GM23338 (cell line): Measurements from ENCODE around the gene LRP1B. TPM values are rescaled to one million over a fixed set of nuclear protein-coding genes. Genes with fewer than 3 reads are reported as not detected.

Experiments used
- ATAC-seq: fragments of 200-7000 bp; cut with Tn5 transposase; 3 replicates; pipeline ENCODE4 v1.9.1; 2020
- DNase-seq: peaks from one replicate; pipeline ENCODE4 v3.0.0-alpha.2; 2015; ENCODE audit warnings: low spot score
- H2AFZ ChIP-seq: fragments of 200-600 bp; sonication (generic); 2 replicates; pipeline ENCODE4 v1.8.0; 2016; ENCODE audit warnings: antibody characterized with exemption, mild to moderate bottlenecking, moderate library complexity
- H3F3A ChIP-seq: fragments of 200-600 bp; sonication (generic); replicated peaks from 2 replicates; pipeline ENCODE4 v1.8.0; 2017; ENCODE audit warnings: antibody characterized with exemption, mixed run types, low read depth
- H3K27ac ChIP-seq: fragments of 200-600 bp; sonication (generic); 2 replicates; pipeline ENCODE4 v1.6.1; 2016; ENCODE audit warnings: low read depth
- H3K27me3 ChIP-seq: fragments of 200-600 bp; sonication (generic); 2 replicates; pipeline ENCODE4 v1.8.0; 2016; ENCODE audit warnings: mild to moderate bottlenecking, mixed run types, moderate library complexity; ENCODE audit not compliant: insufficient read depth
- H3K36me3 ChIP-seq: fragments of 200-600 bp; sonication (generic); 2 replicates; pipeline ENCODE4 v1.8.0; 2016; ENCODE audit warnings: mild to moderate bottlenecking; ENCODE audit not compliant: insufficient read depth
- H3K4me1 ChIP-seq: fragments of 200-600 bp; sonication (generic); 2 replicates; pipeline ENCODE4 v1.8.0; 2016; ENCODE audit warnings: mild to moderate bottlenecking, moderate library complexity; ENCODE audit not compliant: insufficient read depth
- H3K4me2 ChIP-seq: fragments of 200-600 bp; sonication (generic); 2 replicates; pipeline ENCODE4 v1.7.1; 2017; ENCODE audit warnings: mixed run types
- H3K4me3 ChIP-seq: fragments of 200-600 bp; sonication (generic); 2 replicates; pipeline ENCODE4 v1.6.1; 2016; ENCODE audit warnings: mixed run types
- H3K79me2 ChIP-seq: fragments of 200-600 bp; sonication (generic); replicated peaks from 2 replicates; pipeline ENCODE4 v1.8.0; 2017; ENCODE audit warnings: mild to moderate bottlenecking; ENCODE audit not compliant: insufficient read depth
- H3K9me2 ChIP-seq: fragments of 200-600 bp; sonication (generic); 2 replicates; pipeline ENCODE4 v1.8.0; 2017; ENCODE audit not compliant: insufficient read depth
- H4K20me1 ChIP-seq: fragments of 200-600 bp; sonication (generic); replicated peaks from 2 replicates; pipeline ENCODE4 v1.8.0; 2017; ENCODE audit warnings: mild to moderate bottlenecking; ENCODE audit not compliant: insufficient read depth
- H3K27ac Mint-ChIP-seq: 2 replicates; pipeline ENCODE4 v1.8.0; 2020; ENCODE audit warnings: inconsistent platforms, mild to moderate bottlenecking, moderate library complexity, mixed read lengths
- H3K27me3 Mint-ChIP-seq: 3 replicates; pipeline ENCODE4 v1.8.0; 2022; ENCODE audit warnings: low read depth, mild to moderate bottlenecking, moderate library complexity, mixed read lengths, inconsistent platforms; ENCODE audit not compliant: insufficient read depth, poor library complexity
- H3K36me3 Mint-ChIP-seq: 3 replicates; pipeline ENCODE4 v1.8.0; 2021; ENCODE audit warnings: low read depth, mild to moderate bottlenecking, inconsistent platforms, moderate library complexity, mixed read lengths
- H3K4me1 Mint-ChIP-seq: 3 replicates; pipeline ENCODE4 v1.8.0; 2020; ENCODE audit warnings: mild to moderate bottlenecking, inconsistent platforms, mixed read lengths
- H3K4me3 Mint-ChIP-seq: 3 replicates; pipeline ENCODE4 v1.8.0; 2021; ENCODE audit warnings: moderate library complexity, mild to moderate bottlenecking, inconsistent platforms, mixed read lengths
- H3K9me3 Mint-ChIP-seq: 3 replicates; pipeline ENCODE4 v1.8.0; 2020; ENCODE audit warnings: moderate library complexity, mild to moderate bottlenecking, inconsistent platforms, mixed read lengths
- CREB1 ChIP-seq: fragments of 250-450 bp; sonication (Bioruptor Pico); IDR thresholded peaks from 2 replicates; pipeline ENCODE4 v1.5.0; 2020; ENCODE audit warnings: low read depth, mild to moderate bottlenecking, moderate library complexity
- EZH2 ChIP-seq: fragments of 200-600 bp; sonication (generic); IDR thresholded peaks from one replicate; pipeline ENCODE4 v1.8.0; 2017; ENCODE audit warnings: antibody characterized with exemption, mild to moderate bottlenecking, low read depth; ENCODE audit not compliant: unreplicated experiment
- EZH2phosphoT487 ChIP-seq: fragments of 200-600 bp; sonication (generic); IDR thresholded peaks from one replicate; pipeline ENCODE4 v1.8.1; 2018; ENCODE audit warnings: antibody characterized with exemption; ENCODE audit not compliant: unreplicated experiment
- JUNB ChIP-seq: IDR thresholded peaks from one replicate; pipeline ENCODE4 v1.6.1; 2016; ENCODE audit warnings: antibody characterized with exemption; ENCODE audit not compliant: unreplicated experiment
- NANOG ChIP-seq: IDR thresholded peaks from 2 replicates; pipeline ENCODE4 v1.6.1; 2016; ENCODE audit warnings: antibody characterized with exemption, borderline replicate concordance
- POLR2AphosphoS5 ChIP-seq: IDR thresholded peaks from 2 replicates; pipeline ENCODE4 v1.6.1; 2016; ENCODE audit warnings: antibody characterized with exemption, low read depth
- ZNF114 ChIP-seq: fragments of 250-450 bp; sonication (Bioruptor Pico); IDR thresholded peaks from 2 replicates; pipeline ENCODE4 v1.5.0; 2020; ENCODE audit warnings: mild to moderate bottlenecking, moderate library complexity
- ZNF331 ChIP-seq: fragments of 250-450 bp; sonication (Bioruptor Pico); IDR thresholded peaks from 2 replicates; pipeline ENCODE4 v1.5.0; 2020; ENCODE audit warnings: low read depth, mild to moderate bottlenecking, moderate library complexity
- microRNA-seq: library from miRNA; unstranded; fragments of <30 nt; microRNA quantifications from one replicate; pipeline ENCODE4, GENCODE V29; 2017
- polyA plus RNA-seq: library from polyadenylated mRNA; unstranded; fragments of >200 nt; fragmentation: Nextera tagmentation; extraction: Ambion mirVana; gene quantifications from 2 replicates; pipeline ENCODE4 v1.2.1, GENCODE V29; 2016
- small RNA-seq: library from RNA; depleted of rRNA; stranded (forward); fragments of <200 nt; gene quantifications from one replicate; pipeline ENCODE3, GENCODE V24; 2014; ENCODE audit warnings: low replicate concordance
- total RNA-seq: library from RNA; depleted of rRNA; stranded (reverse); fragments of >200 nt; shearing (Covaris generic); gene quantifications from 2 replicates; pipeline ENCODE4 v1.2.3, GENCODE V29; 2014
- TF ChIP-seq, protein P1 (sequence below): fragments of 250-450 bp; sonication (Bioruptor Pico); IDR thresholded peaks from 2 replicates; pipeline ENCODE4 v1.5.0; 2020; ENCODE audit warnings: mild to moderate bottlenecking, moderate library complexity
- TF ChIP-seq, protein P2 (sequence below), 2 experiments: fragments of 200-600 bp in 1 of 2; sonication (generic) in 1 of 2; conservative IDR thresholded peaks; 2 replicates each; pipeline versions ENCODE4 v1.5.1 to v1.6.1; 2016 to 2017; ENCODE audit warnings: antibody characterized with exemption in 2 of 2, low read depth in 2 of 2, mild to moderate bottlenecking in 2 of 2, moderate library complexity in 1 of 2

The LRP1B gene
- total and polyA plus RNA-seq, 2 experiments from 2014 or later, result 0.15 to 0.97 TPM

DNA sequence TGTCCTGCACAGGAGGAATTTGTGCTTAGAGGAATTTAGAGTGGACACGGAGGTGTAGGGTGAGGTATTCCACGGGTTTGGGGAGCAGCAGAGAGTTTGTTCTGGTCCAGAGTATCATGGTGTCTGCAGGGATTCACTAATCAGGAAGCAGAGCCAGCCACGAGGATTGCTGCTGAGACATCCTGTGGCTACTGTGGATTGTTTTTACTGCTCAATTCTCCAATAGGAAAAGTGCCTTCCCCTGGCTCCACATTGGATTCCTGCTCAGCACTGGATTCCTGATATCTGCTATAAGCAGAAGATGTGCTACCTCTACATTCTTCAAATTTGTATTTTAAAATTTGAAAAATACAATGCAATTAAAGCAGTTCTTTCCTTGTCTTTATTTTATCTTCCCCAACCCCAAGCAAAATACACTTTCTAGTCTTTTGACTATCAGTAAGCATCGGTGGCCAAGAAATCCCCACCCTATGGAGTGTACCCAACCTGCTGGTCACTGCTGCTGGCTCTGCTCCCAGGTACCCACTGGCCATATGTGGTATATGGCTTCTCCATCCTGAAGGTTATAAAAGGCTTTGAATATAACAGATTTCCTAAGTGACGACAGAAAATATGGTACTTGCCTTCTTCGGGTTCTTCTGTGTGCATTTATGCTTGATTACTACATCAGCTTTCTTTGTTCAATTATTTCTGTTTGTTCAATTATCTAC lies 1947.6 kb downstream of the LRP1B start:
- no peak overlapping the region for H2AFZ ChIP-seq
- no peaks in the 10 kb centered on the region for H3F3A ChIP-seq
- no peaks in the 10 kb centered on the region for H4K20me1 ChIP-seq
- no peaks in the 10 kb centered on the region for H3K36me3 Mint-ChIP-seq
- ATAC-seq, result no peak
- no peaks in the 10 kb centered on the region for H3K79me2 ChIP-seq
- no peaks in the 10 kb centered on the region for H3K27me3 ChIP-seq
- H3K4me3 ChIP-seq, result no peak overlapping the region
- no peaks in the 10 kb centered on the region for H3K9me2 ChIP-seq
- no peaks in the 10 kb centered on the region for H3K4me1 ChIP-seq
- H3K27ac ChIP-seq, result no peak overlapping the region
- TF ChIP-seq ZNF114 (CRISPR knock-in tag) (no peak), EZH2phosphoT487 (no peak), ZNF331 (no peak), CREB1 (no peak), NANOG (no peak), EZH2 (no peak), POLR2AphosphoS5 (no peak), JUNB (no peak)
- TF ChIP-seq, protein P1, sequence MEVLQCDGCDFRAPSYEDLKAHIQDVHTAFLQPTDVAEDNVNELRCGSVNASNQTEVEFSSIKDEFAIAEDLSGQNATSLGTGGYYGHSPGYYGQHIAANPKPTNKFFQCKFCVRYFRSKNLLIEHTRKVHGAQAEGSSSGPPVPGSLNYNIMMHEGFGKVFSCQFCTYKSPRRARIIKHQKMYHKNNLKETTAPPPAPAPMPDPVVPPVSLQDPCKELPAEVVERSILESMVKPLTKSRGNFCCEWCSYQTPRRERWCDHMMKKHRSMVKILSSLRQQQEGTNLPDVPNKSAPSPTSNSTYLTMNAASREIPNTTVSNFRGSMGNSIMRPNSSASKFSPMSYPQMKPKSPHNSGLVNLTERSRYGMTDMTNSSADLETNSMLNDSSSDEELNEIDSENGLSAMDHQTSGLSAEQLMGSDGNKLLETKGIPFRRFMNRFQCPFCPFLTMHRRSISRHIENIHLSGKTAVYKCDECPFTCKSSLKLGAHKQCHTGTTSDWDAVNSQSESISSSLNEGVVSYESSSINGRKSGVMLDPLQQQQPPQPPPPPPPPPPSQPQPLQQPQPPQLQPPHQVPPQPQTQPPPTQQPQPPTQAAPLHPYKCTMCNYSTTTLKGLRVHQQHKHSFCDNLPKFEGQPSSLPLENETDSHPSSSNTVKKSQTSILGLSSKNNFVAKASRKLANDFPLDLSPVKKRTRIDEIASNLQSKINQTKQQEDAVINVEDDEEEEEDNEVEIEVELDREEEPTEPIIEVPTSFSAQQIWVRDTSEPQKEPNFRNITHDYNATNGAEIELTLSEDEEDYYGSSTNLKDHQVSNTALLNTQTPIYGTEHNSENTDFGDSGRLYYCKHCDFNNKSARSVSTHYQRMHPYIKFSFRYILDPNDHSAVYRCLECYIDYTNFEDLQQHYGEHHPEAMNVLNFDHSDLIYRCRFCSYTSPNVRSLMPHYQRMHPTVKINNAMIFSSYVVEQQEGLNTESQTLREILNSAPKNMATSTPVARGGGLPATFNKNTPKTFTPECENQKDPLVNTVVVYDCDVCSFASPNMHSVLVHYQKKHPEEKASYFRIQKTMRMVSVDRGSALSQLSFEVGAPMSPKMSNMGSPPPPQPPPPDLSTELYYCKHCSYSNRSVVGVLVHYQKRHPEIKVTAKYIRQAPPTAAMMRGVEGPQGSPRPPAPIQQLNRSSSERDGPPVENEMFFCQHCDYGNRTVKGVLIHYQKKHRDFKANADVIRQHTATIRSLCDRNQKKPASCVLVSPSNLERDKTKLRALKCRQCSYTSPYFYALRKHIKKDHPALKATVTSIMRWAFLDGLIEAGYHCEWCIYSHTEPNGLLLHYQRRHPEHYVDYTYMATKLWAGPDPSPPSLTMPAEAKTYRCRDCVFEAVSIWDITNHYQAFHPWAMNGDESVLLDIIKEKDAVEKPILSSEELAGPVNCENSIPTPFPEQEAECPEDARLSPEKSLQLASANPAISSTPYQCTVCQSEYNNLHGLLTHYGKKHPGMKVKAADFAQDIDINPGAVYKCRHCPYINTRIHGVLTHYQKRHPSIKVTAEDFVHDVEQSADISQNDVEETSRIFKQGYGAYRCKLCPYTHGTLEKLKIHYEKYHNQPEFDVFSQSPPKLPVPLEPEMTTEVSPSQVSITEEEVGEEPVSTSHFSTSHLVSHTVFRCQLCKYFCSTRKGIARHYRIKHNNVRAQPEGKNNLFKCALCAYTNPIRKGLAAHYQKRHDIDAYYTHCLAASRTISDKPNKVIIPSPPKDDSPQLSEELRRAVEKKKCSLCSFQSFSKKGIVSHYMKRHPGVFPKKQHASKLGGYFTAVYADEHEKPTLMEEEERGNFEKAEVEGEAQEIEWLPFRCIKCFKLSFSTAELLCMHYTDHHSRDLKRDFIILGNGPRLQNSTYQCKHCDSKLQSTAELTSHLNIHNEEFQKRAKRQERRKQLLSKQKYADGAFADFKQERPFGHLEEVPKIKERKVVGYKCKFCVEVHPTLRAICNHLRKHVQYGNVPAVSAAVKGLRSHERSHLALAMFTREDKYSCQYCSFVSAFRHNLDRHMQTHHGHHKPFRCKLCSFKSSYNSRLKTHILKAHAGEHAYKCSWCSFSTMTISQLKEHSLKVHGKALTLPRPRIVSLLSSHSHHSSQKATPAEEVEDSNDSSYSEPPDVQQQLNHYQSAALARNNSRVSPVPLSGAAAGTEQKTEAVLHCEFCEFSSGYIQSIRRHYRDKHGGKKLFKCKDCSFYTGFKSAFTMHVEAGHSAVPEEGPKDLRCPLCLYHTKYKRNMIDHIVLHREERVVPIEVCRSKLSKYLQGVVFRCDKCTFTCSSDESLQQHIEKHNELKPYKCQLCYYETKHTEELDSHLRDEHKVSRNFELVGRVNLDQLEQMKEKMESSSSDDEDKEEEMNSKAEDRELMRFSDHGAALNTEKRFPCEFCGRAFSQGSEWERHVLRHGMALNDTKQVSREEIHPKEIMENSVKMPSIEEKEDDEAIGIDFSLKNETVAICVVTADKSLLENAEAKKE (CRISPR knock-in tag), result no peak
- TF ChIP-seq, protein P2, sequence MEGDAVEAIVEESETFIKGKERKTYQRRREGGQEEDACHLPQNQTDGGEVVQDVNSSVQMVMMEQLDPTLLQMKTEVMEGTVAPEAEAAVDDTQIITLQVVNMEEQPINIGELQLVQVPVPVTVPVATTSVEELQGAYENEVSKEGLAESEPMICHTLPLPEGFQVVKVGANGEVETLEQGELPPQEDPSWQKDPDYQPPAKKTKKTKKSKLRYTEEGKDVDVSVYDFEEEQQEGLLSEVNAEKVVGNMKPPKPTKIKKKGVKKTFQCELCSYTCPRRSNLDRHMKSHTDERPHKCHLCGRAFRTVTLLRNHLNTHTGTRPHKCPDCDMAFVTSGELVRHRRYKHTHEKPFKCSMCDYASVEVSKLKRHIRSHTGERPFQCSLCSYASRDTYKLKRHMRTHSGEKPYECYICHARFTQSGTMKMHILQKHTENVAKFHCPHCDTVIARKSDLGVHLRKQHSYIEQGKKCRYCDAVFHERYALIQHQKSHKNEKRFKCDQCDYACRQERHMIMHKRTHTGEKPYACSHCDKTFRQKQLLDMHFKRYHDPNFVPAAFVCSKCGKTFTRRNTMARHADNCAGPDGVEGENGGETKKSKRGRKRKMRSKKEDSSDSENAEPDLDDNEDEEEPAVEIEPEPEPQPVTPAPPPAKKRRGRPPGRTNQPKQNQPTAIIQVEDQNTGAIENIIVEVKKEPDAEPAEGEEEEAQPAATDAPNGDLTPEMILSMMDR (conservative IDR thresholded peaks at IDR 0.05; ENCODE audit: low read depth in 2 of 2), result no peak
- H3K36me3 ChIP-seq, result no peaks in the 10 kb centered on the region
- H3K4me1 Mint-ChIP-seq, result peaks cover 12% of the 10 kb centered on the region; the same call in 2 of the 3 replicates
- H3K27ac Mint-ChIP-seq, result no peak overlapping the region
- no peak overlapping the region for H3K4me3 Mint-ChIP-seq
- no peak for DNase-seq
- H3K27me3 Mint-ChIP-seq, result no peaks in the 10 kb centered on the region
- H3K4me2 ChIP-seq, result no peak overlapping the region
- H3K9me3 Mint-ChIP-seq, result no peaks in the 10 kb centered on the region

Small RNAs within 50 kb of the gene (microRNA-seq; reads per million reads assigned to microRNA genes)
- gene MIR7157, result not detected

Small RNAs within 50 kb of the gene (small RNA-seq; reads per million reads assigned to genes)
- gene AC068287.1, result not detected
- not detected for gene MTCO1P44
- not detected for gene RF00019
- not detected for gene RF02271
- not detected for gene RNU6-904P
